Astrocyte of the spinal cord (primary cell): Measurements from ENCODE around the gene PCIF1.
A peak's percentile ranks its signal among the peaks of the same experiment; 100 is the strongest.

Source experiments
- DNase-seq: peaks from one replicate; pipeline ENCODE4 v3.0.0; 2011; ENCODE audit warnings: low read depth, low spot score
- H3K4me3 ChIP-seq: 2 replicates; pipeline ENCODE4 v1.5.1; 2011; ENCODE audit warnings: low read depth, mild to moderate bottlenecking, low read length, moderate library complexity
- CTCF ChIP-seq: IDR thresholded peaks from 2 replicates; pipeline ENCODE4 v1.5.1; 2012; ENCODE audit warnings: low read depth, mild to moderate bottlenecking, low read length, inconsistent platforms
- in situ Hi-C: cut with HindIII; loops from 2 replicates; pipeline ENCODE4 v1.10.0; 2017; ENCODE audit warnings: low sequenced_read_pairs

Gene PCIF1

GRCh38 chr20:45967551-45968080 is 33.1 kb downstream of the PCIF1 start:
- no peak overlapping the region for H3K4me3 ChIP-seq
- in situ Hi-C loops = no loop called here
- DNase-seq = no peak
- no peak for TF ChIP-seq CTCF

GRCh38 chr20:45968081-45968671 is 33.7 kb downstream of the PCIF1 start:
- in situ Hi-C loops = no loop called here
- DNase-seq = no peak
- TF ChIP-seq CTCF = no peak
- no peak overlapping the region for H3K4me3 ChIP-seq

DNA sequence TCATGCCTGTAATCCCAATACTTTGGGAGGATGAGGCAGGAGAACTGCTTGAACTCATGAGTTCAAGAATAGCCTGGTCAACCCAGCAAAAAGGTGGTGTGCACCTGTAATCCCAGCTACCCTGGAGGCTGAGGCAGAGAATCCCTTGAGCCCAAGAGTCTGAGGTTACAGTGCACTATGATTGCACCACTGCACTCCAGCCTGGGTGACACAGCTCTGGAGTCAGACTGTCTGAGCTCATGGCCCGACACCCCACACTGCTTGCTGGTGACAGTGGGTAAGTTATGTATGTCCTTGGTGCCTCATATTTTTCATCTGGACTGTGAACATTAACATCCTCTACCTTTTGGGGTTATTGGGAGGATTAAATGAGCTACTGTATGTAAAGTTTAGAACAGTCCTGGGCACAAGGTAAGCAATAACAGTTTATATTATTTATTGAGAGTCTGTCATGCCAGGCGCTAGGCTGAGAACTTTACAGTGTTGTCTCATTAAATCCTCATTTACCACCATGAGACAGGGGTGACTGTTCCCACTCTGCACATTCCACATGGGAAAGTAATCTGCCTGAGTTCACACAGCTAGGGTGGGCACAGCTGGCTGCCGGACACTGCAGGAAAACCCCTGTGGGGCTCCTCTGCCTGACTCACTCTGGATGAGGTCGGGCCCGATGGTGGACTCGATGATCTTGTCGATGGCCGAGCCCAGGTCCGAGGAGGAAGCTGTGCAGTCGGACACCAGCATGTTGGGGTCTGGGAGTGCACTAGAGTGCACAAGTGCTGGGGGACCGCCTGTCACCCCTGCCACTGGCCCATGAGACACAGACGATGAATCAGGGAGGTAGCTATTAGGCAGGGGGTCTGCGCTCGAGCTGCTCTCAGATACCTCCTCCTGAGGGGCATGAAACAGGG is 34.6 kb downstream of the PCIF1 start:
- peak overlapping the region; percentile 18 for H3K4me3 ChIP-seq
- in situ Hi-C loops = no loop called here
- TF ChIP-seq CTCF = no peak
- DNase-seq = peak; percentile 79

DNA sequence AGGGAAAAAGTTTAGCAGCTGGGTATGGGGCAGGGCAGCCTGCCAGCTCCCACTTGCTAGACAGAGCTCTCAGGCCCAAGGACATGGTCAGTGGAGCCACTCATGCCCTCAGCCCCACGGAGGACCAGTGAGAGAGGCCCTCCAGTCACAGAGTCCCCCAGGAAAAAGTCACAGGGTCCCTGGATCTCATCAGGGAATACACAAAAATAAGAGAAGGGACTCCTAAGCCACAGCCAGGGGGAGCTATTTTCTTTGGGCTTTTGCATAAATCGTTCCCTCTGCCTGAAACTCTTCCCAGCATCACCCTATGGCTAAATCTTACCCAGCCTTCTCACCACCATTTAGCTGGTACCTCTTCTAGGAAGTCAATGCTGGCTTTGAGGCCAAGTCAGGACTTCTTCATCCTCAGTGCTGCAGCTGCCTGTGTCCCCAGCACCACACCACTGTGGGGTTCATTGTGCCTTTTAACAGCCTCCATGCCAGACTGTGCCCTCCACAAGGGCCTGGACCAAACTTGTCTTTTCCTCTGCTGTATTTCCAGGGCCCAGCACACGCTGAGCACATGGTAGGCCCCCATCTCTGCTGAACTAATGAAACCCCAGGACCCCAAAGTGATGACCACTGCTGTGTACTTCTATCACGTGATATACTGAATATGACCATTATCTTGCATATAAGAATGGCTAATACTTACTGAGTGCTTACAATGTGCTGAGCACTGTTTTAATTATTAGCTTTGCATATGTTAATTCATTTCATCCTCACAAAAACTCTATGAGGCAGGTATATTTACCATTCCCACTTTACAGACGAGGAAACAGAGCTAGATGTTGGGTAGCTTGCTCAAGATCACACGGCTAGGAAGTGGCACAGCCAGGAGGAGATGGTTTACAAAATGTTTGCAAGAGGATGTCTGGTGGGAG is 35.5 kb downstream of the PCIF1 start:
- TF ChIP-seq CTCF = peak; percentile 73
- in situ Hi-C loops = no loop called here
- H3K4me3 ChIP-seq = peak overlapping the region; percentile 97
- DNase-seq = peak; percentile 73

DNA sequence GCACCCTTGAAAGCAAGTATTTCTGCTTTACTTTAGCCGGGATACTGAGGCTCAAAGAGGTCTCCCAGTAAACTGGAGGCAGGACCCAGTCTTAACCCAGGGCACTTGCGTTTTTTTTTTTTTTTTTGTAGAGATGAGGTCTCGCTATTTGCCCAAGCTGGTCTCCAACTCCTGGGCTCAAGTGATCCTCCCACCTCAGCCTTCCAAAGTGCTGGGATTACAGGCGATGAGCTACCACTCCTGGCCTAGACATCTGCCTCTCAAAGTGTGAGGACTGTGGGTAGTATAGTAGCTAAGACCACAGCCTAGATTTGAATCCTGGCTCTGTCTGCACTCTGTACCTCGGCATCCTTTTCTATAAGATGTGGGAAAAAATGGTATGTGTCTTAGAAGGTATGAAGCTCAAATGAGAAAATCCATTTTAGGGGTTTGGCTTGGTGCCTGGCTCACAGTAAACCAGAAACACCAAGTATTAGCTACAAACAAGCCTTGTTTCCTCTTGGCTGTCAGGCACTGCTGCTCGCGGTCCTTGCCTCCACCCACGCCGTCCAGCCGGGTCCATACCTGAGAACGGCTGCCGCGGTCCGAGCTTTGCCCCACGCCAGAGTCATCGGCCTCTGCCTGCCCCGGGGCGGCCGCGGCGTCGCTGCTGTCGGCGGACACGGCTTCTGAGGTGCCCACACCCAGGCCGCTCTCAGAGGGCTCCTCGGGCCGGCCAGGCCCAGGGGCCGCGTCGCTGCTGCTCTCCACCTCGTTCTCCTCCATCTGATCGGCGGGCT is 36.4 kb downstream of the PCIF1 start:
- peak overlapping the region; percentile 97 for H3K4me3 ChIP-seq
- TF ChIP-seq CTCF = no peak
- peak; percentile 29 for DNase-seq
- in situ Hi-C loops = no loop called here
